Glomerular visceral epithelial cell (primary cell): ENCODE data around the gene NSMF.
"Not testable (repeated sequence)": the region's sequence is repeated elsewhere in the genome, so short reads cannot be mapped to it uniquely, and the experiment has no call there.

ENCODE experiments used
- DNase-seq: peaks from one replicate; pipeline ENCODE4 v3.0.0-alpha.2; 2016; ENCODE audit errors: extremely low spot score

Gene NSMF

GRCh38 chr9:137457406-137458193 lies 1.5 kb downstream of the NSMF start:
- DNase-seq = no peak

GRCh38 chr9:137456864-137457405 lies 2.2 kb downstream of the NSMF start:
- DNase-seq = no peak

GRCh38 chr9:137456061-137456863 lies 2.9 kb downstream of the NSMF start:
- DNase-seq = peak; percentile 59

- no peak for DNase-seq
Measured at GRCh38 chr9:137455359-137455991, 3.7 kb downstream of the NSMF start.

GRCh38 chr9:137454597-137455358 lies 4.4 kb downstream of the NSMF start:
- no peak for DNase-seq

- no peak for DNase-seq
Measured at GRCh38 chr9:137454145-137454596, 5.0 kb downstream of the NSMF start.

- DNase-seq = peak; percentile 34
Measured at GRCh38 chr9:137453643-137454081, 5.5 kb downstream of the NSMF start.

- no peak for DNase-seq
Measured at GRCh38 chr9:137452761-137453642, 6.1 kb downstream of the NSMF start.

- DNase-seq = no peak
Measured at GRCh38 chr9:137452006-137452760, 7.0 kb downstream of the NSMF start.

- DNase-seq = not testable (repeated sequence)
Measured at GRCh38 chr9:137451264-137452005, 7.7 kb downstream of the NSMF start.

- not testable (repeated sequence) for DNase-seq
Measured at GRCh38 chr9:137450539-137451222, 8.5 kb downstream of the NSMF start.

- DNase-seq = no peak
Measured at GRCh38 chr9:137449931-137450538, 9.1 kb downstream of the NSMF start.

- DNase-seq = no peak
Measured at GRCh38 chr9:137449081-137449844, 9.9 kb downstream of the NSMF start.

GRCh38 chr9:137448602-137448962 lies 10.6 kb downstream of the NSMF start:
- DNase-seq = no peak

GRCh38 chr9:137447722-137448601 lies 11.2 kb downstream of the NSMF start:
- no peak for DNase-seq

- DNase-seq = no peak
Measured at GRCh38 chr9:137446851-137447471, 12.2 kb downstream of the NSMF start.
